ENCODE data around the gene TSPAN6.

TSPAN6 gene

DNA sequence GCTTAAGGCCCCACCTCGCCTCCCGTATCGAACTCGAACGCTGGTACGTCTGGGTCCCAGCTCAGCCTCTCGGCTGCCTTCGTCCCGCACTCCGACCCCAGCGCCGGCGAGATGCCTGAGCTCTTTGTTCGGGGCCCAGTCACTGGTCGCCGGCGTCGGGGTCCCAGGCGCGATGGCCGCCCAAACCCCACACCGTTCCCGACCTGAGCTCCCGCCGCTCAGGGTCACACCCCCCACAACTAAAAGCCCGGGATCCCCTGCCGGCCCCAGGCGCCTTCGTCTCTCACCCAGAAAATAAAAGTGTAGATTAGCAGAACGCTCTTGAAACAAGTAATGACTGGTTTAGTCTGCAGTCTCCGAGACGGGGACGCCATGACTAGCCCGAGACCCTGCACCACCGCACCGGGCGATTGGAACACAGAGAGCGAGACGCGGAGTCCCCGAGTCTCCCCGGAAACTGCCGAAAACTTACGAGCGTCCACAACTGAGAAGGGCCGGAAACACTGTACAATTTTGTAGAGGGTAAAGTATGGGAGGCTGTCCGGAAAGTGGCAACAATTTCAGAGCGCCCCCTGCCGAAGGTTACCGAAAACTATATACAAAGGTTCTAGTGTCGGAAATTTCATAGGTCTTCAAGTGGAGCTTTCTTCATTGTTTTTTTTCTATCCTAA lies at the start of gene TSPAN6:
TSS of gene TSPAN6 (minus strand) at position 486 of the 671 bp plus-strand sequence. CDS start at position 374, 112 bp downstream.
- DNase-seq (ENCODE audit: low read depth), result peak; percentile 82

DNA sequence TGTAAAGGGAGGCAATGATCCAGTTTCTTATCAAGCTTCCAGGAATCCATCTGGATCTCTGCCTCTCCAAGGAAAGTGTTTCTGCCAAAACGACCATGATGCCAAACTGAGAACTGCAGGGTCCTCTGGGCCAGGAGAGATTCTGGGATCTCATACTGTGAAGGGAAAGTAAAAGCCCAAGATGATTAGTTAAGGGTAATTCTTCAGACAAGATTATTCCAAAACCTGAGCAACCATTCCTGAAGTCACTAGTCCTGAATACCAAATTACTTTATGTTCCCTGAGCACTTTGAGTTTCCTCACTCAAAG lies 49.3 kb upstream of the TSPAN6 start:
- DNase-seq (ENCODE audit: low read depth), result no peak

DNA sequence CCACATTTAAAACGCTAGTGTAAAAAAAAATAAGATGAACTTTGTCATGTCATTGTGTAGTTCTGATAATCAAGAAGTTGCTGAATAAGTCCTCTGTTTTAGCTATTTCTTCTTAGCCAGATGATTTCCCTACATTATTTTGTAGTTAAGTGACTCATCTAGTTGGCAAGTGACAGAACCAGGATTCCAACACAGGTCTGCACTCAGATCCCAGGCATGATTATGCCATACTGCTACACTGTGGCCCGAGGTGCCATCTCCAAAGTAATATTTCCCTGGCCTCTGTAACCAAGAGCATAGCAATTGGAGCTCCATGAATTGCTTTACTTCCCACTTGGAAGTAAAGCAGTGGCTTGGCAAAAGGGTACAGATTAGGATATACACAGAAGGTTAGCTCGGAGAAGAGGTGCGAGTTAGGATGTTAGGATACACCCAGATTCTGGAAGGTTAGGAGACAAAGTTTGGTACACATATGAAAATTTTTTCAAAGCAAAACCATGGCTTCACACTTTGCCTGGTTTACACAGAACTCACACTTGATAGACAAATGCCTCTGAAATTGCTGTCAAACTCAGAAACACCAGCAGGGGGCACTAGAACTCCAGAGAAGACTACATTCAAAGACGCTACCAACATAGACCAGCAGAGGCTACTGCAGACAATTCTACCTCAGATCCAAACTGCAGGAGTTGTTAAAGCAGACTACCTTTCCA lies 48.8 kb upstream of the TSPAN6 start:
- DNase-seq (ENCODE audit: low read depth), result peak; percentile 72

GRCh38 chrX:100682939-100683338 lies 46.3 kb upstream of the TSPAN6 start:
- DNase-seq (ENCODE audit: low read depth), result no peak

GRCh38 chrX:100681599-100681998 lies 45.0 kb upstream of the TSPAN6 start:
- DNase-seq (ENCODE audit: low read depth), result no peak

GRCh38 chrX:100680756-100681155 lies 44.1 kb upstream of the TSPAN6 start:
- DNase-seq (ENCODE audit: low read depth), result no peak

DNA sequence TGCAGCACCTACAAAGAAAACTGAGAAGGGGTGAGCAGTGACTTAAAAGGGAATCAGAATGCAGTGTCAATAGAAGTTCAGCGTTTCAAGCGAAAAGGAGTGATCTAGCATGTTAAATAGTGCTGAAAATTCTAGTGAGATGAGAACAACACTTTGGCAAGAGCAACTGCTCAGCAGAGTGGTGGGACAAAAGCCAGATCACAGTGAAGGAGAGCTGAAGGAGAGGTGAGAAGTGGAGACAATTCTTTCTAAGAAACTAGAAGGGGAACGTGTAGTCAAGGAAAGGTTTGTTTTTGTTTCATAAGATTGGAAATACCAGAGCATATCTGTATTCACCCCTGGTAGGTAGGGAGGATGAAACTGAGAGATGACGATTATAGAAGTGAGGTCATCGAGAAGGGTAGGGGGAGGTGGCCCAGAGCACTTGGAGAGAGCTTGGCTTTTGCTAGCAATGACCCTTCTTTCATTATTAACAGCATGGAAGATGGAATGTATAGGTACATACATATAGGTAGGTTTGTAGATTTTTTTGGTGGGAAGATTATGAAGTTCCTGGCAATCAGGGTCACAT lies 41.1 kb upstream of the TSPAN6 start:
- DNase-seq (ENCODE audit: low read depth), result no peak

DNA sequence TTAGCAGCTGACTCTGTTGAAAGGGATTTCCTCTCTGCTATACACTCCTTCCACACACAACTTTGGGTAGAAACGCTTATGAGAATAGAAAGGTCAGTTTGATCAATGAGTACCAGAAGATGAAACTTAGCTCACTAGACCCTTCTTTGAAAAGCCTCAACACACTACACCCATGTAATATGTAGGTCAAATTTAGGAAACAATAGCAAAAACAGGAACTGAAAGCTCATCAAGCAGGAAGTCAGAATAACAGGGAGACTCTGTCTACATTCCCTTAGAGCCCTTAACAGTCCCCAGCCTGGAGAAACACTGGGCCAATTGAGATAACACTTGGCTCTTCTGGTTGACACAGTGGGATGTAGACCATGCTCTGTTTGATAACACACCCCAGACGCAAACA lies 38.1 kb upstream of the TSPAN6 start:
- no peak for DNase-seq (ENCODE audit: low read depth)

GRCh38 chrX:100673397-100673953 lies 36.9 kb upstream of the TSPAN6 start:
- peak; percentile 60 for DNase-seq (ENCODE audit: low read depth)

GRCh38 chrX:100672966-100673365 lies 36.4 kb upstream of the TSPAN6 start:
- no peak for DNase-seq (ENCODE audit: low read depth)

DNA sequence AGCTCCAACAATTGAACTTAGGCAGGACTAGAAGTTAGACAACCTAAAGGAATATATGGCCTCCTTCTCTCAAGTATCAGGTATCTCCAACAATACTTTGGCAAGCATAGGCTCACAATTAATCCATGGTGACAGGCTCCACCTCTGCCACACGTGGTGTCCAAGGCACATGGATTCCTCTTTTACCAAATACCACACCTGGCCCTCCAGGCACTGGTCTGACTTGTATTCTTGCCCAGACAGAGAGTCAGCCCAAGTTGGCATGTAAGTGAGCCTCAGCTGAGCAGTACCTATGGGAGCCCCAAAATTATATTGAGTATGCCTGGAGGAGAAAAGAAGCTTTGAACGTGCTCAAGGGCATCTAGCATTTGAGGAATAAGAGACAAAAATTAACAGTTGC lies 27.0 kb upstream of the TSPAN6 start:
- no peak for DNase-seq (ENCODE audit: low read depth)

DNA sequence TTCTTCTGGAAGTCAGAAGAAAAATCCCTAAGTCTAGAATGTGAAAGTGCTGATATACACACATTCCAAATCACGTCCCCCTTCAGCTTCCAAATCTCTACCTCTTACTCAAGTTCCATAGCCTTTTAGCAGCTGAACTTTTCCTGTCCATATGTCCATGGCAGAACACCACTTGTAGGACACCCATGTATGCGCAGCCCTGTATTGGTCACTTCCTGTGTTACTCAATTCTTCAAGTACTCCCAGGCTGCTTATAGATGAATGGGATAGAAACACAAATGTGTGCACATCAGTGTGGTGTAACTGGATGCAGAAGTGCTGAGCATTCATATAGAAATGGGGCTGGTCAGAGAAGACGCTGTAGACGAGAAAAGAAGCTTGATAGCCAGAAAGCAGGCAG lies 26.2 kb upstream of the TSPAN6 start:
- no peak for DNase-seq (ENCODE audit: low read depth)

- no peak for DNase-seq (ENCODE audit: low read depth)
Observed at GRCh38 chrX:100662170-100662569, 25.6 kb upstream of the TSPAN6 start.

DNA sequence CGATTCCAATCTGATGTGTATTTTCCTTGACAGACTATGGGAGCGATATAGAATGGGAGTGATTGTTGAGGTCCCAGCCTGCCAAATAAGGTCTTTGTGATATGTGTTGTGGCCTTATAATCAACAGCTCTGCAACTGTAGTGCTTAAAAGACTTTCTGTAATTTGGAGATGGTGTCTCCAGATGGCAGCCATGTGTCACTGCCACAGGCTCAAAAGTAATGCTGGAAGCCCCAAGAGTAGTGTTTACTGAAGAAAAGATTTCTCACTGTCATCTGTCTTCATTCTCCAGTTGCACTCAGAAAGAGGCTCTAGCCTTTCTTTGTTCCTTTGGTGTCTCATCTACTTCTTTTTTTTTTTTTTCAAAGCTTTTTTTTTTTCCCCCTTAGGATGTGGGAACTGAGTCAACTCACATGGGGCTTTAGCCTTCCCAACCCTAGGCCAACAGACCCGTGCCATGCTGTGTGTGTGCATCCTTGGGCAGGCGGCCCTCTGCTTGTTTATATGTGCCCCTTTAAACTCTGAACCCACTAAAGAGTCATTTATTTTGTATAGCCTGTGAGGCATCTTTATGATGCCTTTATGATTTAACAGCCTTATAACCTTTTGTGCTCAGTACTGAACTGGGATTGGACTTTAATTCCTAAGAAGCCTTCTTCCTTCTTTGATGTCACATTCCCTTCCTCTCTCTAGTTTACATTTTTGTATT lies 23.0 kb upstream of the TSPAN6 start:
- no peak for DNase-seq (ENCODE audit: low read depth)

DNA sequence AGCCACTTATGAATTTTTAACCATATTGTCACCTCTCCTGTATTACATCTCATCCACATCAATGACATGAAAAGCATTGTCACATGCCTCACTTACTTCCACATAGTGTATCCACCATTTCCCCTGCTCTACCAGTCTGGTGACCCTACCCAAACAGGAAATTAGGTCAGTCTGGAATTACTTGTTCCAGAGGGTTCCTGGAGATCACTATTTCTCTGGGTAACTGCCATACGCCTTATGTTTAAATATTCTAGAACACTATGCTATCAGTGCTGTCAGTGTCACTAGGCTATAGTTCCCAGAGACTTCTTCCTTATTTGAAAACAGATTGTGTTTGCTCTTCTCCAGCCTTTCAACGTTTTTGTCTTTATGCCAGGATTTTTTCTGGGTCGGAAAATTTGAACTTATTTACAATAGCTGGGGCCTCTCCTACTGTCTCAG lies 22.4 kb upstream of the TSPAN6 start:
- DNase-seq (ENCODE audit: low read depth), result no peak

DNA sequence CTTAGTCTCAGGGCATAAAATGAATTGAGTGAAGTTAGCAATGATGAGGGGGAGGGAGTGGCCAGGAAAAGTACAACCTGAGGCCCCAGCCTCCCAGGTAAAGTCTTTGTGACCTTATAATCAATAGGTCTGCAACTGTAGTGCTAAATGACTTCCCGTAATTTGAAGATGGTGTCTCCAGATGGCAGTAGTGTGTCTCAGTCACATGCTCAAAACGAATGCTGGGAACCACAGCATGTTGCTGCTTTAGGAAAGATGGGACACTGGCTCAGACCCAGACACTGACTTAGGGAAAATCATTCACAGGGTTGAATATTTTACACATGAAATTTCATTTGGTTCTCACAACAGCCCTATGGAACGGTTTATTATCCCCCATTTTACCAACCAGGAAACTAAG lies 17.7 kb upstream of the TSPAN6 start:
- no peak for DNase-seq (ENCODE audit: low read depth)

GRCh38 chrX:100652266-100652665 lies 15.7 kb upstream of the TSPAN6 start:
- no peak for DNase-seq (ENCODE audit: low read depth)

DNA sequence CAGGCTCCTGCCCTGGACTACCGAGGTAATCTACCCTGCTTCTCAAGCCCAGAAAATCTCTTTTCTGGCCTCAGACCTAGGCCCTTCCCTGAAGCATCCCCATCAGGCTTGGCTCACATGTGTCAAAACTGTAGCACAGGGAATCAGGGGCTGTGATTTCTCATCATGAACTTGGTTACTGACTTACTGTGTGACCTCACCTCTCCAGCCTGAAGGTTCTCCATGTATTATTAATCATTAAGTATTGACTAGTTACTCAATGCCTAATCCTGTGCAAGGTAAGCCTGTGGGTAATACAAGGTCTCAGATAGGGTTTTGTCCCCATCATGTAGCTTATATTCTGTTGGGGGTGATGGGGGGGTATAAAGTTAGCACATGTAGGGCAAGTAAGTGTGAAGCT lies 14.2 kb upstream of the TSPAN6 start:
- DNase-seq (ENCODE audit: low read depth), result no peak

DNA sequence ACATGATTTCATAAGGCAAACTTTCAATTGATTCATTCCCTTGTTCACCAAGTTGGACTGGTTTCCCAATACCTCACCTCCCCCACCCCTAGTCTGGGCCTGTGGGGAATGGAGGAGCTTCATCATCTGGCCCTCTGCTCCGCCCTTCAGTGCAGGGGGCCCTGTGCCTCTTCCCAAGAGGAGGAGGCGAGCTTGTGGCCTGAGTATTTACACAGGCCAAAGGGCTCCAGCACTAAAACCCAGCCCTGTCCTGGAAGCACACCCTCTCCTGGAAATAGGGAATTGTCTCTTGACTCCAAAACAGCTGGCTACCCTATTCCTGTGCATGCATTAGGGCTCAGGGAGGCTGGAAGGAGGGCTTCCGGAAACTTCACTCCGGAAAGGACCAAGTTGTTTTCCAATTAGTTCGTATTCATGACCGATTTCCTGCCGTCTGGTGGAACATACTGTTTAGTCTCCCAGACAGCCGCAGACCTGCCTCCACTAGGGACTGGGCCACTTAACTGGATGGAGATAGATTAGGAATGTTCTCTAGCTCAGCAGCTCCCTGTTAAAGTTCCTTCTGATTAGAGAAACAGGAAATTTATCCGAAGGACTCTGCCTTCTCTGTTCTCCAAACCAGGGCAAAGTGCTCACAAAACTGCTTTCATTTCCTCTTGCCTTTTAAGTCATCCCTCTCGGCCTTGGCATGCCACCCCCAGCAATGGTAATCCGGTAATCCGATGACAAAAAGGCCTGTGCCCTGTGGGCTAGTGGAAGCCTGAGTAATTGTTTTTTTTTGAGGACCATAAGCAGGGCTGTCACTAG lies 13.1 kb upstream of the TSPAN6 start:
- peak; percentile 87 for DNase-seq (ENCODE audit: low read depth)

GRCh38 chrX:100648458-100649417 lies 12.1 kb upstream of the TSPAN6 start:
- DNase-seq (ENCODE audit: low read depth), result peak; percentile 54

GRCh38 chrX:100647739-100648138 lies 11.1 kb upstream of the TSPAN6 start:
- no peak for DNase-seq (ENCODE audit: low read depth)

All from fibroblast of the conjunctiva (primary cell).